DMS 273 (cell line): ENCODE data around the gene WDR35.
"Not testable (repeated sequence)": the region's sequence is repeated elsewhere in the genome, so short reads cannot be mapped to it uniquely, and the experiment has no call there.

ENCODE experiments used
- DNase-seq: peaks from one replicate; lab custom pipeline; 2025; ENCODE audit not compliant: unreplicated experiment; lab: John Stamatoyannopoulos, UW

WDR35 gene

DNA sequence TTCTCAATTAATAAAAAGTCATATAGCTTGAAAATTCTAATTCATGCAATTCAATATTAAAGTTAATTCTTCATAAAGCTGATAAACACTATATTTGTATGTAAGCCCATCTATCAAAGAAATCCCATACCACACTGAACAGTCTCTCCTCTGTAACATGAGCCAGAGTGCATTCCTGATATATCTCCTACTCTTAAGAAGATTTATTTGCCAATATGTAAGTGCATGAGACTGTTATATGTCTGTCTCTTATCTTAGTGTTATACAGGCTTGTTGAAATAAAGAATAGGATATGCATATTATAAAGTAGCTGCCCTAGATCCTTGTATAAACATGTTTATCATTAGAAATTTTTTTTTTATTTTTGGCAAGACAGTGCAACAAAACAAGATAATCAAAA is 47.7 kb downstream of the WDR35 start:
- no peak for DNase-seq

- DNase-seq, result no peak
Measured at GRCh38 chr2:19937004-19937403, 52.9 kb downstream of the WDR35 start.

DNA sequence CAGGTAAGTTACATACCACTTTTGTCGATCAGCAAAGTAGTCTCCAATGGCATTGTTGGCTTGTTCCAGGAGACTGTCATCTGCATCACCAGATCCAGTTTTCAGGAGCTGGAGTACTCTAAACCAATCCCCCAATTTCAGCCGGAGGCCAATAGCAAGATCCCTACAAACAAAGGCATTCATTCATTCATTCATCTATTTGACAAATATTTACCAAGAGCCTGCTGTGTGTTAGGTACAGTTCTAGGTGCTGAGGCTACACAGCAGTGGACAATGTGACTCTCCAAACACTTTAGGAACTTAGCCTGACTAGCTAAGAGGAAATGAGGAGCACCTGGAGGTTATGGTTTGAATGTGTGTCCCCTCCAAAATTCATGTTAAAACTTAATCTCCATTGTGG is 53.7 kb downstream of the WDR35 start:
- no peak for DNase-seq

DNA sequence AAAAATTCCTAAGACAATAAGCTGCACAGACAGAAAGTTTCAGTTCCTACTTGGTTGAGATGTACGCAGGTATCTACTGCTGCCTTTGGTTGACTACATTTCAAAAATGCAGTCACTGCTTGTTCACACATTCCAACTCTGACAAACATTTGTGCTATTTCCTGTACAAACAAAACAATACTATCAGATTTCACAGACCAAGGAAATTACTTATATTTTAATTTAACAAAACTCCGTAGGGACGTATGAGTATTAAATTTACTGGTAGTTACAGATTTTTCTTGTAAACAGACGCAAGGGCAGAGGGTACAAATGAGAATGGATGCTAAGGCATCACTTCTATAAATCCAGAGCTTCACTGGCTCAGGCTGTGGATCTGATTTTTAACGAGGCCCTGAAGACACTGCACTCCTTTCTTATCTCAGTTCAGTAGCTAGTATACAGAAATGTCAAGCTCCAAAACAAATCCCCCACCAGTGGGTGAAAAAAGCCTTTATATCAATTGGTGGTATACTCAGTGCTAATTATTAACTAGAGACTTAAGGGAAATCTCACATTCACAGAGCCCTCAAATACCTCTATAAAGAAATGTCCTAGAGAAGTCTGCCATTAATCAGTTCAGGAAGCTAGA is 56.4 kb downstream of the WDR35 start:
- no peak for DNase-seq

- DNase-seq, result no peak
Measured at GRCh38 chr2:19932928-19933327, 57.0 kb downstream of the WDR35 start.

GRCh38 chr2:19929226-19929625 is 60.7 kb downstream of the WDR35 start:
- DNase-seq, result no peak

DNA sequence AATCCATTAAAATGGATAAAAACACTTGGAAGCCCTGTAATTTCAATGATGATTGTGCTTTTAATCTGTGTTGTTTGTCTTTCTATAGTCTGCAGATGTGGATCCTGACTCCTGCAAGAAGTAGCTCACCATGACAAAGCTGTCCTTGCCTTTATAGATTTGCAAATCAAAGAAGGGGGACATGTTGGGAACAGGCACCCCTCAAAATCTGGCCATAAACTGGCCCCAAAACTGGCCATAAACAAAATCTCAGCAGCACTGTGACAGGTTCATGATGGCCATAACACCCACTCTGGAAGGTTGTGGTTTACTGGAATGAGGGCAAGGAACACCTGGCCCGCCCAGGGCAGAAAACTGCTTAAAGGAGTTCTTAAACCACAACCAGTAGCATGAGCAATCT is 62.1 kb downstream of the WDR35 start:
- DNase-seq, result not testable (repeated sequence)

DNA sequence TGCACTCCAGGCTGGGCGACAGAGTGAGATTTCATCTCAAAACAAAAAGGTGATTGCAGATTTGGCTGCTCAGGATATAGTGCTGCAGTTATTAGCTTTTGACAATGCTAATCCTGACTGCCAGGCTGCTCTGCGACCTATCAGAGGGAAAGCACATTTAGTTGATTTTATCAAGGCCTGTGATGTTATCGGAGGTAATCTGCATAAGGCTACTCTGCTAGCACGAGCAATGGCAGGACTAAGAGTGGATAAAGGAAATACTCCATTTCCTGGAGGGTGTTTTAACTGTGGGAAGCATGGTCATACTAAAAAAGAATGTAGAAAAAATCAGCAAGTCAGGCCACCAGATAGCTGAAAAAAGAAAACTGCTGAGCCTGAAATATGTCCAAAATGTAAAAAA is 65.4 kb downstream of the WDR35 start:
- not testable (repeated sequence) for DNase-seq

DNA sequence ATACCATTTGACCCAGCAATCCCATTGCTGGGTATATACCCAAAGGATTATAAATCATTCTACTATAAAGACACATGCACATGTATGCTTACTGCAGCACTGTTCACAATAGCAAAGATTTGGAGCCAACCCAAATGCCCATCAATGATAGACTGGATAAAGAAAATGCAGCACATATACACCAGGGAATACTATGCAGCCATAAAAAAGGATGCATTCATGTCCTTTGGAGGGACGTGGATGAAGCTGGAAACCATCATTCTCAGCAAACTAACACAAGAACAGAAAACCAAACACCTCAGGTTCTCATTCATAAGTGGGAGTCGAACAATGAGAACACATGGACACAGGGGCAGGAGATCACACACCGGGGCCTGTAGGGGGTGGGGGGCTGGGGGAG is 67.7 kb downstream of the WDR35 start:
- DNase-seq, result not testable (repeated sequence)

- no peak for DNase-seq
Measured at GRCh38 chr2:19916385-19916950, 73.4 kb downstream of the WDR35 start.

DNA sequence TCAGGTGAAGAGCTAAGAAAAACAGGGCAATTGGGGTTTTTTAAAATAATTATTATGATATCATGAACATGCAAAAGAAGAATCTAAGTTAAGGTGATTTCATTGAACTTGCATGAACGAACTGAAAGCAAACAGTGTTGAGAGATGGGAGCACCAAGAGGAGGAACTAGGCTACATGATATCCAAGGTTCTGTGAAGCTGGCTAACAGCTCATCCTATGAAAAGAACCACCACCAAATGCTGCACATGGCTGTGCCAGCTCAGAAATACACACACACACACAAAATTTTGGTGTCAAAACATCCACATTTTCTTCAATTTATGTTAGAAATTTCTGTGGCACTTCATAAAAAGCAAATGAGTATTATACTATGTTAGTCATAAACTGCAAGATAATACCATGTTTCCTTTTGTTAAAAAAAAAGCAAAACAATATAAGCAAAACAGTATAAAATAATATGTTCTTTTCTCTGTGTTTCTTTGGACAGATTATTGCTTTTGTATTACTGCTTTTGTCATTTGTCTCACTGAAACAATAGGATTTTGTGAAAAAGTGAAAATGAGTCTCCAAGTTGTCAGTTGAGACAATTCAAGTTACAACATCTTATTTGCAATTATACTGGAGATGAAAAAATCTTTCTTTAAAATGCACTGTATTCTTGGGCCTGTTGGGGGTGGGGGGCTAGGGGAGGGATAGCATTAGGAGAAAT is 75.5 kb downstream of the WDR35 start:
- no peak for DNase-seq

GRCh38 chr2:19911808-19912509 is 77.9 kb downstream of the WDR35 start:
- DNase-seq, result no peak

GRCh38 chr2:19902216-19902740 is 87.6 kb downstream of the WDR35 start:
- DNase-seq, result peak; percentile 59

- peak; percentile 97 for DNase-seq
Measured at GRCh38 chr2:19901442-19902215, 88.3 kb downstream of the WDR35 start, which contains the start of gene TTC32. TTC32 (minus strand) TSS chr2:19901983; CDS start chr2:19901854, 129 bp downstream.

DNA sequence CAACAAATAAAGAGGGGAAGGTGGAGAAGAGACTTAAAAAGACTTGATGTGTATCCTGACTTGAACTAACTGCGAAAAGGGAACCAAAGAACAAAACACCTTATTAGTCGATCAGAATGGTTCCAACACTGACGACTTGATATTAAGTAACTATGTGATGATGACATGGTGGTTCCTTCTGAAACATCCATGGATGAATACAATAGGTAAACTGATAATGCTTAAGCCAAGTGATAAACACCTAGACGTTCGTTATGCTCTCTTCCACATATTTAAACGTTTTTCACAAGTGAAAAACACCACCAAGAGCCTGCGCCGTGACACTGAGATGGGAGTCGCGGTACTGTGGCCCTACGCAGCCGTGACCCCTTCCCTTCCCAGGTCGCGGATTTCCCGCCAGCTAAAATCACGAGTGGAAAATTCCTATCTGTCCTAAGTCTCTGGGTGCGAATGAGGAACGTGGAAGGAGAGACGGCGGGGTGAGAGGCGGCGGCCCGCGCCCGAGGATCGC is 88.9 kb downstream of the WDR35 start:
- peak; percentile 64 for DNase-seq

DNA sequence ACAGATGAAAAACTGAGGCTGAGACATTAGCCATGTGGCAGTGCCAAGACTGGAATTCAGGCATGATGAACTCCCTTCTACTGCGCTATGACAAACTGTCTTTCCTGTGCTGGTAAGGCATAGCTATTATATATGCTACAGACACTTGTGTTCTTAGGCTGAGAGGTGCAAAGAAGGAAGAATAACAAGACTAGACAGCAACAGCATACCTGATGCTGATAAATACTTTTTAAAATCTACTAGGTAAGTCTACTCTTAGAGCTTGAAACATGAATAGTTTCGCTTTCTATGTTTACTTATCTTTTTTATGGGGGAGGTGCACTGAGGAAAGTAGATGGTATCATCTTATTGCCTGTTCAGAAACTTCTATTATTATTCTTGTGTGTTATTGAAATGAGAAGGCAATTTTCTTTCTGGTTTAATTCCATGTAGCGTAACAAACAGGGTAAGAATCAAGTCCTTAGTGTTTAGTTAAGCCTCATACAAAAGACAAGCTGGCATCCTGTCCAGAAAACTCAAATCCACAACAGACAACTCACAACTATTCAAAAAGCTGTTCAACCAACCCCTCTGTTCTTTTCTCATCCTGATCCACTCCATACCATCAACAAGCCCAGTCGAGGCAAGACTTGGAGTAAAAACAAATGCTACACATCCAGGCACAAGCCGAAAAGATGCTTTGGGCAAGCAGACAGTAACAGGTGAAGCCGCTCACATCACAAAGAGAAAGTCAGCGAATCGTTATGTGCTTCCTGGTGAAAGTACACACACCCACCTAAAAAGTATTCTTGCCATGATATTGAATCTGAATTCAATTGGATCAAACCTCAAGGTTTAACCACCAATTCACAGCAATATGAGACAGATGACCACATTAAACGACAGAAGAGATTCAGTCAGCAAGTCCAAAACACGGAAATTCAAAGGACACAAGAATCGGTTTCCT is 89.6 kb downstream of the WDR35 start:
- DNase-seq, result peak; percentile 43

DNA sequence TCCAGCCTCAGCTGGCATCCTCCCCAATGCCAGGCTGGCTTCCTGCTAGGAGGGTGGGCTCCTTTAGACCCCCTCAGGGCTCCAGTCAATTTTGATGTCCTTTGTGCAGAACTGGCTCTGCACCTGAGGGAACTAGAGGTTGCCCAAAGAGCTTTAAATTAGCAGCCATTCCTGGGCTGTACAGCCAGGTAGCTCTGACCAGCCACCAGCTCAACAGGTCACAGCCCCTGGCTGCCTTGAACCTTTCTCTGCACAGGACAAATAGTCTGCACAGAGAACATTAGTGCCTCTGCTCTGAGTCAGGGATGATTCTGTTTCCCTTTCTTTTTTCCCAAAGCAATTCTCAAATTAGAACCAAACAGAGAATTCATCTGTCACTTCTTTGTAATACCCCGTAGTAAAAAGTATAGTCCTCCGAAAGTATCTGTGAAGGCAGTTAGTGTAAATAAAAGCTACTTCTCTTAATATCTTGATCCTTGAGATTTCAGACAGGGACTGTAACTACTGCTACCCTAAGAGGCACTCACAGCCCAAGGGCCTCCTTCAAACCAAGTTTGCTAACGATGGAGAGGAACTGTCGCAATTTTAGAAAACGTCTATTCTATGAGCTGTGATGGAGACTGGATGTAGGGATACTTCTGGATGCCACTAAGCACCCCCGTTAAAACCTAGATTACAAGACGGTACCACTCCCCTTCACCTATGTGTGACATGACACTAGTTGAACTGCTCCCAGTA is 91.1 kb downstream of the WDR35 start:
- no peak for DNase-seq

- DNase-seq, result no peak
Measured at GRCh38 chr2:19897623-19898245, 92.2 kb downstream of the WDR35 start.
